DND-41 (cell line): ENCODE data around the gene MAP2.

Experiments
- ATAC-seq: fragments of 200-7000 bp; cut with Tn5 transposase; 3 replicates; pipeline ENCODE4 v1.9.1; 2021; ENCODE audit warnings: low read depth; ENCODE audit not compliant: insufficient read depth
- DNase-seq: peaks from one replicate; pipeline ENCODE4 v3.0.0-alpha.2; 2020
- H2AFZ ChIP-seq: 2 replicates; pipeline ENCODE4 v1.6.0; 2012; ENCODE audit warnings: low read depth, low read length
- H3K27ac ChIP-seq: 2 replicates; pipeline ENCODE4 v1.5.1; 2012; ENCODE audit warnings: low read length, inconsistent platforms
- H3K27me3 ChIP-seq: fragments of 200-600 bp; sonication (generic); 2 replicates; pipeline ENCODE4 v1.6.0; 2012; ENCODE audit warnings: low read length, mild to moderate bottlenecking, inconsistent platforms; ENCODE audit not compliant: insufficient read depth, poor library complexity
- H3K36me3 ChIP-seq: 2 replicates; pipeline ENCODE4 v1.5.1; 2012; ENCODE audit warnings: low read length, inconsistent platforms; ENCODE audit not compliant: insufficient read depth
- H3K4me1 ChIP-seq: 2 replicates; pipeline ENCODE4 v1.5.1; 2012; ENCODE audit warnings: mild to moderate bottlenecking, low read length; ENCODE audit not compliant: insufficient read depth
- H3K4me2 ChIP-seq: 2 replicates; pipeline ENCODE4 v1.6.0; 2012; ENCODE audit warnings: mild to moderate bottlenecking, moderate library complexity, low read length, inconsistent platforms; ENCODE audit not compliant: insufficient read depth
- H3K4me3 ChIP-seq, 2 experiments: fragments of 200-600 bp in 1 of 2; shearing (Covaris generic) in 1 of 2; 2 replicates each; pipeline ENCODE4 v1.5.1; 2012 to 2016; ENCODE audit warnings: inconsistent platforms in 2 of 2, low read length in 2 of 2, mild to moderate bottlenecking in 2 of 2, low read depth in 1 of 2, moderate library complexity in 1 of 2
- H3K79me2 ChIP-seq: 2 replicates; pipeline ENCODE4 v1.6.0; 2012; ENCODE audit warnings: low read length, inconsistent platforms; ENCODE audit not compliant: insufficient read depth
- H3K9ac ChIP-seq: 2 replicates; pipeline ENCODE4 v1.6.0; 2012; ENCODE audit warnings: low read depth, mild to moderate bottlenecking, inconsistent platforms, low read length, moderate library complexity
- H3K9me3 ChIP-seq: 2 replicates; pipeline ENCODE4 v1.5.1; 2012; ENCODE audit warnings: low read length, moderate library complexity, mild to moderate bottlenecking, inconsistent platforms; ENCODE audit not compliant: insufficient read depth, severe bottlenecking
- H4K20me1 ChIP-seq: 2 replicates; pipeline ENCODE4 v1.6.0; 2012; ENCODE audit warnings: low read length; ENCODE audit not compliant: insufficient read depth
- CTCF ChIP-seq: IDR thresholded peaks from 2 replicates; pipeline ENCODE4 v1.5.1; 2012; ENCODE audit warnings: borderline replicate concordance, low read length, moderate library complexity, mild to moderate bottlenecking; ENCODE audit not compliant: poor library complexity, severe bottlenecking; ENCODE audit errors: extremely low read depth
- EZH2 ChIP-seq: IDR thresholded peaks from 3 replicates; pipeline ENCODE4 v1.6.1; 2012; ENCODE audit warnings: borderline replicate concordance, low read depth, mild to moderate bottlenecking, moderate library complexity, low read length, inconsistent platforms; ENCODE audit not compliant: severe bottlenecking

Gene MAP2

DNA sequence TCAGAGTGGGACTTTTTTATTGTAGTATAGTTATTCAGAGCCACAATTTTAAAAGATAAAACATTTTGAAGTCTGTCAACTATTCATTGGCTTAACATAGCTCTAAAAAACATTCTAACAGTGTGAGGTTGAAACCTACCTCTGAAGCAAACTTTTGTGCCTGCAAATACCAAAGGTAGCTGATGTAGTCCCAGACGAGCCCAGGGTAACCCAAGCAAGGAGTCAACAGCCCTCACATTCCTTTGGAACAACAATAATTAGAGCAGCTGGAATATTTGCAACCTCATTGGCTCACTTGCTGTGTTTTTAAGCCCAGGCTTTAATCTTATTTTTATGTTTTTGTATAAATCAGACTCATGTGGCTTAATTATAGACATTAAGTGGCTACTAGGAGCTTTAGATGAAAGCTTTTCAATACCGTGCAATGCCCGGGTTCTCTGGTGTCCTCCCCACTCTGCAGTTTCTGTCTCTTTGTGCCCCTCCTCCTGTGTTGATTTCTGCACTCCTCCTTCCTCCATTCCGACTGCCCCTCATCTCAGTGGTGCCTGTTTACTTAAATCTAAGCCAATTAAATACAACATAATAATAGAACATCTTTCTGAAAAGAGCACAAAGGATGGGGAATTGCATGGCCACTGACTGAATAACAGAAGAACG, 189.9 kb downstream of the MAP2 start:
- Histone ChIP-seq H3K36me3 (no peaks in the 10 kb centered on the region), H4K20me1 (no peaks in the 10 kb centered on the region), H3K9ac (no peak overlapping the region), H3K27ac (no peak overlapping the region), H3K27me3 (no peaks in the 10 kb centered on the region), H3K79me2 (no peaks in the 10 kb centered on the region), H3K4me2 (no peak overlapping the region), H3K4me3 (no peak overlapping the region), H3K9me3 (no peaks in the 10 kb centered on the region), H2AFZ (no peak overlapping the region), H3K4me1 (no peaks in the 10 kb centered on the region)
- no peak for DNase-seq
- no peak for TF ChIP-seq CTCF
- TF ChIP-seq EZH2, result no peak
- ATAC-seq, result no peak

GRCh38 chr2:209614690-209615369, 191.0 kb downstream of the MAP2 start:
- H3K36me3 ChIP-seq, result no peaks in the 10 kb centered on the region
- no peak overlapping the region for H3K4me2 ChIP-seq
- ATAC-seq, result no peak

GRCh38 chr2:209619782-209620181, 195.9 kb downstream of the MAP2 start:
- TF ChIP-seq CTCF (no peak), EZH2 (no peak)
- H3K9ac ChIP-seq, result no peak overlapping the region
- no peak overlapping the region for H2AFZ ChIP-seq
- no peaks in the 10 kb centered on the region for H3K27me3 ChIP-seq
- no peak for ATAC-seq
- H3K79me2 ChIP-seq, result no peaks in the 10 kb centered on the region
- no peaks in the 10 kb centered on the region for H3K36me3 ChIP-seq
- no peak for DNase-seq
- no peak overlapping the region for H3K4me3 ChIP-seq
- no peaks in the 10 kb centered on the region for H3K9me3 ChIP-seq
- H3K4me2 ChIP-seq, result no peak overlapping the region
- H4K20me1 ChIP-seq, result no peaks in the 10 kb centered on the region
- no peak overlapping the region for H3K27ac ChIP-seq
- no peaks in the 10 kb centered on the region for H3K4me1 ChIP-seq

More at GRCh38 chr2:209614690-209615369, 191.0 kb downstream of the MAP2 start:
- H3K79me2 ChIP-seq, result no peaks in the 10 kb centered on the region
- H2AFZ ChIP-seq, result no peak overlapping the region
- TF ChIP-seq CTCF (no peak), EZH2 (no peak)
- H4K20me1 ChIP-seq, result no peaks in the 10 kb centered on the region
- H3K4me3 ChIP-seq, result no peak overlapping the region
- no peaks in the 10 kb centered on the region for H3K27me3 ChIP-seq
- H3K27ac ChIP-seq, result no peak overlapping the region
- H3K9me3 ChIP-seq, result no peaks in the 10 kb centered on the region
- no peak overlapping the region for H3K9ac ChIP-seq
- H3K4me1 ChIP-seq, result no peaks in the 10 kb centered on the region
- no peak for DNase-seq
